ENCODE measurements around the gene MCTP1.

- TF ChIP-seq POLR2A (IDR thresholded peaks at IDR 0.05; ENCODE audit: low read depth, low read length) (no peak), POLR2AphosphoS5 (IDR thresholded peaks at IDR 0.05; ENCODE audit: low read depth, low read length) (no peak), TAF1 (IDR thresholded peaks at IDR 0.05; ENCODE audit: borderline replicate concordance, low read depth, low read length) (no peak)
These were observed 553.4 kb downstream of the MCTP1 start for GRCh38 chr5:94731471-94731870.
